Measurements from ENCODE around the gene TSC22D2.

- TF ChIP-seq EZH2 (IDR thresholded peaks at IDR 0.05; ENCODE audit: borderline replicate concordance, low read depth, low read length, severe bottlenecking) (no peak), CTCF (IDR thresholded peaks at IDR 0.05; ENCODE audit: extremely low read depth in 1 of 2, insufficient read depth in 1 of 2, low read depth in 1 of 2, low read length in 2 of 2) (no peak), POLR2AphosphoS5 (IDR thresholded peaks at IDR 0.05; ENCODE audit: insufficient read depth, low read depth, low read length) (no peak), JUN (IDR thresholded peaks at IDR 0.05; ENCODE audit: borderline replicate concordance, insufficient read depth, insufficient read length, low read depth) (no peak), MAX (IDR thresholded peaks at IDR 0.05; ENCODE audit: insufficient read depth, insufficient read length) (no peak), POLR2A (IDR thresholded peaks at IDR 0.05; ENCODE audit: low read depth, low read length) (no peak)
Measured at GRCh38 chr3:150359381-150359780, 48.7 kb upstream of the TSC22D2 start.

Measured in endothelial cell of umbilical vein (primary cell).